GM12874 (cell line): ENCODE results near the gene TOX2.

ENCODE experiments used
- CTCF ChIP-seq: IDR thresholded peaks from 2 replicates; pipeline ENCODE4 v1.5.1; 2011; ENCODE audit warnings: low read depth, mild to moderate bottlenecking, control low read depth, low read length, moderate library complexity; ENCODE audit not compliant: insufficient read depth

TOX2 gene

GRCh38 chr20:44111712-44112335 is 197.2 kb downstream of the TOX2 start:
- no peak for TF ChIP-seq CTCF

GRCh38 chr20:44112456-44112855 is 197.8 kb downstream of the TOX2 start:
- no peak for TF ChIP-seq CTCF

- TF ChIP-seq CTCF, result no peak
Measured at GRCh38 chr20:44112889-44113617, 198.4 kb downstream of the TOX2 start.

DNA sequence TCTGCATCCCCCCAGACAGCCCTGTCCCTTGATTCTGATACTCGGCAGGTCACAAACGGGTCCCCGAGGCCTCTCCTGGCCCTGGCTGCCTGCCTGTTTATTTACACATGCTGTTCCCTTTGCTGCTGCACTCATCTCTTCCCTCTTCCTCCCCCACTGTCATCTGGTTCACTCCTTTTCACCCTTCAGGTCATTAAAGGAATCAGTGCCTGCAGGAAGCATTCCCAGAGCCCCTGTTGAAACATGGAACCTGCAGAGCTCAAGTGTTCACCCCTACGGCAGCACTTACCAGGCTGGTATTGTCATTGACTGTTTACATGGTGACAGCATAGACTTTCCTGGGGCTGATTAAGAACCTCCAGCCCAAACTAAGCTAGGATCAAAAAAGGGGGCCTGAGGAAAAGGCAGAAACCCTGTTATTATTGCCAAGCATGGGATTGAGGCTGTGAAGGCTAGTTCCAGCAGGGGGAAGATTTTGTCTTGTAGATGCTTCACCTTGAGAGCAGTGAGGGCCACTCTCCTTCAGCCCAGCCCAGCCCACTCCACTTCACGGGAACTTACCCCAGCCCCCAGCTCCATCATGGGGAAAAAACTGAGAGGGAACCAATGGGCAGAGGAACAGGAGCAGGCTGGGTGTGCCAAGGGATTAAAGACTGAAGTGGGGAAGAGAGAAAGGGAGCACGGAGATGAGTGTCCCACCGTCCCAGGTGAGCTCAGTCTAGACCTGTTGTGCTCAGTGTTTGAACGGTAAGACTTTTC is 199.1 kb downstream of the TOX2 start:
- TF ChIP-seq CTCF, result no peak

DNA sequence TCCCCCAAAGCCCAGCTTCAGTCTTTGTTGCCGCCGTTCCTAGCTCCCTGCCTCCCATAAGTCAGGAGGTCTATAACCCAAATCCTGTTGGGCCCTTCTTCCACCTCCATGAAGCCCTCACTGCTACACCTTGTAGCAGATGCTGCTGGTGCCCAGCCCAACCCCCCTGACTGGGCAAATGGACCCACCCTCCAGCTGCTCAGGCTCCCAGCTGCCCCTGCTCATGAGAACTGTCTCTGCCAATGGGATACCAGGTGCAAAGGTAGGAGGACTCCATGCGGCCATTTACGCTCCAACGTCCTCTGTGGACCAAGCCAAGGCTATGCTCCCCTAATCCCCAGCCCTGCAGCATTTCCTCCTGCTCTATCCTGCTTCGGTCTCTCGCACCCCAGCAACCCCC is 200.5 kb downstream of the TOX2 start:
- TF ChIP-seq CTCF, result no peak

- no peak for TF ChIP-seq CTCF
Measured at GRCh38 chr20:44115762-44116644, 201.4 kb downstream of the TOX2 start.
